ENCODE data around the gene GPX3. TPM values are rescaled to one million over a fixed set of nuclear protein-coding genes. Genes with fewer than 3 reads are reported as not detected.

The GPX3 gene
- total and polyA plus RNA-seq, 2 of the 8 experiments (the other 6 are each of a cell fraction or from before 2014, with no cell fraction given): 27.8 to 77.9 TPM

DNA sequence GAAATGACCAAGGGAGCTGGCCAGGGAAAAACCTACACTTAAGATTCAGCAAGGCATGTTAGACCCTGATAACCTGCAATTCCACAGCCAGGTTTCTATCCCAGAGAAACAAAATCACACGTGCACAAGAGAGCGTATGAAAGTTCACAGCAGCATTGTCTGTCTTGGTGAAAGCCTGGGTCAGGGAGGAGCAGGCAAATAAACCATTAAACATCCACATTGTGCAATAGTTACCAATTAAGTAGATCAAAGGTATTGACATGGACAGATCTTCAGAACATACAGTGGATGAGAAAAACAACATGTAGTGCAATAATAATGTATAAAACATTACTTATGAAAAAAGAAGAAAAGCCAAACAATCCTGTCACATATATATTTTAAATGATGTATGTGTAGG lies 15.9 kb upstream of the GPX3 start:
- Histone ChIP-seq H3K9ac (replicated peaks in 1 of 4; ENCODE audit: extremely low read depth in 1 of 4, low read depth in 3 of 4, low read length in 3 of 4) (no peak overlapping the region), H3K56ac (replicated peaks; ENCODE audit: insufficient read length, low read depth, low read length) (no peak overlapping the region), H4K8ac (ENCODE audit: extremely low read depth, insufficient read depth, low read length) (no peak overlapping the region), H3K18ac (ENCODE audit: extremely low read depth, low read length) (no peak overlapping the region), H4K20me1 (replicated peaks in 1 of 2; ENCODE audit: control insufficient read depth in 1 of 2, insufficient read depth in 2 of 2, low read length in 2 of 2) (no peaks in the 10 kb centered on the region), H2BK5ac (ENCODE audit: low read depth, low read length) (no peak overlapping the region), H3K79me2 (ENCODE audit: control insufficient read depth in 1 of 2, insufficient read depth in 2 of 2, low read length in 2 of 2) (no peaks in the 10 kb centered on the region), H2BK20ac (ENCODE audit: low read length) (no peak overlapping the region), H2AK5ac (ENCODE audit: low read depth, low read length) (no peak overlapping the region), H3K4me2 (ENCODE audit: insufficient read depth in 1 of 2, low read depth in 2 of 2, low read length in 2 of 2) (no peak overlapping the region), H3K27ac (ENCODE audit: low read depth, low read length) (no peak overlapping the region), H3K9me3 (ENCODE audit: insufficient read depth in 2 of 2, low read depth in 1 of 2, low read length in 1 of 2) (no peaks in the 10 kb centered on the region), H3K14ac (ENCODE audit: insufficient read length) (no peak overlapping the region), H3K27me3 (replicated peaks in 1 of 4; ENCODE audit: control insufficient read depth in 3 of 4, extremely low read depth in 1 of 4, insufficient read depth in 3 of 4, low read length in 3 of 4) (no peaks in the 10 kb centered on the region), H3K36me3 (ENCODE audit: control insufficient read depth in 2 of 4, insufficient read depth in 4 of 4, low read length in 3 of 4) (no peaks in the 10 kb centered on the region), H4K91ac (replicated peaks; ENCODE audit: insufficient read length, low read length) (no peak overlapping the region), H2AFZ (ENCODE audit: low read length) (no peak overlapping the region), H2BK12ac (ENCODE audit: low read depth, low read length) (no peak overlapping the region), H4K5ac (ENCODE audit: insufficient read length, low read depth, low read length) (no peak overlapping the region), H3K23me2 (ENCODE audit: low read depth, low read length) (no peaks in the 10 kb centered on the region), H3K79me1 (ENCODE audit: low read depth, low read length) (no peaks in the 10 kb centered on the region), H3K4ac (replicated peaks; ENCODE audit: insufficient read length, low read depth, low read length) (no peak overlapping the region), H2BK120ac (replicated peaks; ENCODE audit: low read depth, low read length) (no peak overlapping the region), H3K4me3 (ENCODE audit: extremely low read depth in 1 of 4, insufficient read depth in 2 of 4, low read depth in 3 of 4, low read length in 4 of 4) (no peak overlapping the region), H2BK15ac (ENCODE audit: low read length) (no peak overlapping the region), H3K23ac (ENCODE audit: insufficient read length) (no peak overlapping the region), H3K4me1 (replicated peaks in 1 of 4; ENCODE audit: control insufficient read depth in 3 of 4, insufficient read depth in 4 of 4, low read length in 3 of 4) (peaks cover 0 to 3% (median 0%) of the 10 kb centered on the region in 4 experiments; a peak in 1 of 7 replicates)
- POLR2A ChIA-PET (ENCODE audit: partially characterized antibody): no interaction called here
- DNase-seq (ENCODE audit: low read depth in 1 of 2, low spot score in 2 of 2) (no peak), FAIRE-seq (no peak)
- CTCF ChIA-PET (ENCODE audit: partially characterized antibody): interaction anchor here (1.0 to 10.3 kb wide), 9 partner anchors 12 to 163 kb away, joined by 3 to 128 read pairs (median 4); no protein-coding TSS in a partner anchor
- 84% methylated on average over 2 of the region's 2 CpGs; no CpG with 5 or more reads in 1 of the 2 experiments for WGBS, 2 experiments (ENCODE audit: extremely low coverage in 1 of 2, insufficient coverage in 1 of 2, insufficient read length in 1 of 2, insufficient replicate concordance in 2 of 2, low coverage in 1 of 2, low lambda C conversion rate in 2 of 2, missing lambda C conversion rate in 1 of 2)
- no peak for TF ChIP-seq CREB1 (IDR thresholded peaks at IDR 0.05)
- TF ChIP-seq, protein P1, sequence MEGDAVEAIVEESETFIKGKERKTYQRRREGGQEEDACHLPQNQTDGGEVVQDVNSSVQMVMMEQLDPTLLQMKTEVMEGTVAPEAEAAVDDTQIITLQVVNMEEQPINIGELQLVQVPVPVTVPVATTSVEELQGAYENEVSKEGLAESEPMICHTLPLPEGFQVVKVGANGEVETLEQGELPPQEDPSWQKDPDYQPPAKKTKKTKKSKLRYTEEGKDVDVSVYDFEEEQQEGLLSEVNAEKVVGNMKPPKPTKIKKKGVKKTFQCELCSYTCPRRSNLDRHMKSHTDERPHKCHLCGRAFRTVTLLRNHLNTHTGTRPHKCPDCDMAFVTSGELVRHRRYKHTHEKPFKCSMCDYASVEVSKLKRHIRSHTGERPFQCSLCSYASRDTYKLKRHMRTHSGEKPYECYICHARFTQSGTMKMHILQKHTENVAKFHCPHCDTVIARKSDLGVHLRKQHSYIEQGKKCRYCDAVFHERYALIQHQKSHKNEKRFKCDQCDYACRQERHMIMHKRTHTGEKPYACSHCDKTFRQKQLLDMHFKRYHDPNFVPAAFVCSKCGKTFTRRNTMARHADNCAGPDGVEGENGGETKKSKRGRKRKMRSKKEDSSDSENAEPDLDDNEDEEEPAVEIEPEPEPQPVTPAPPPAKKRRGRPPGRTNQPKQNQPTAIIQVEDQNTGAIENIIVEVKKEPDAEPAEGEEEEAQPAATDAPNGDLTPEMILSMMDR (IDR thresholded peaks at IDR 0.05; ENCODE audit: control extremely low read depth in 1 of 3, insufficient read depth in 1 of 3, low read depth in 1 of 3, low read length in 3 of 3): no peak
- no peak for TF ChIP-seq POLR2AphosphoS5 (IDR thresholded peaks at IDR 0.05; ENCODE audit: low read depth, low read length)
- TF ChIP-seq SIX5 (IDR thresholded peaks at IDR 0.05; ENCODE audit: low read depth, low read length): no peak
- TF ChIP-seq SIRT6 (IDR thresholded peaks at IDR 0.05; ENCODE audit: low read length): no peak
- no peak for TF ChIP-seq RFX5 (IDR thresholded peaks at IDR 0.05; ENCODE audit: borderline replicate concordance, low read depth, low read length)
- TF ChIP-seq GABPA (IDR thresholded peaks at IDR 0.05; ENCODE audit: borderline replicate concordance, insufficient read depth, low read length): no peak
- TF ChIP-seq CBX5 (IDR thresholded peaks at IDR 0.05; ENCODE audit: low read depth, low read length): no peak
- no peak for TF ChIP-seq EGR1 (IDR thresholded peaks at IDR 0.05; ENCODE audit: borderline replicate concordance, low read depth, low read length)
- TF ChIP-seq BCL11A (IDR thresholded peaks at IDR 0.05; ENCODE audit: low read depth in 2 of 2, low read length in 2 of 2): no peak
- TF ChIP-seq SP4 (IDR thresholded peaks at IDR 0.05; ENCODE audit: low read length): no peak
- TF ChIP-seq KDM5A (IDR thresholded peaks at IDR 0.05; ENCODE audit: low read length): no peak
- TF ChIP-seq CEBPB (IDR thresholded peaks at IDR 0.05; ENCODE audit: low read depth, low read length): no peak
- no peak for TF ChIP-seq CHD2 (IDR thresholded peaks at IDR 0.05; ENCODE audit: low read length)
